ENCODE results near the gene NGF.

The NGF gene

GRCh38 chr1:115277276-115277675, 60.8 kb downstream of the NGF start:
- DNase-seq = no peak

- DNase-seq = peak; percentile 1
Measured at GRCh38 chr1:115275216-115275615, 62.8 kb downstream of the NGF start.

- DNase-seq = no peak
Measured at GRCh38 chr1:115274467-115274866, 63.6 kb downstream of the NGF start.

DNA sequence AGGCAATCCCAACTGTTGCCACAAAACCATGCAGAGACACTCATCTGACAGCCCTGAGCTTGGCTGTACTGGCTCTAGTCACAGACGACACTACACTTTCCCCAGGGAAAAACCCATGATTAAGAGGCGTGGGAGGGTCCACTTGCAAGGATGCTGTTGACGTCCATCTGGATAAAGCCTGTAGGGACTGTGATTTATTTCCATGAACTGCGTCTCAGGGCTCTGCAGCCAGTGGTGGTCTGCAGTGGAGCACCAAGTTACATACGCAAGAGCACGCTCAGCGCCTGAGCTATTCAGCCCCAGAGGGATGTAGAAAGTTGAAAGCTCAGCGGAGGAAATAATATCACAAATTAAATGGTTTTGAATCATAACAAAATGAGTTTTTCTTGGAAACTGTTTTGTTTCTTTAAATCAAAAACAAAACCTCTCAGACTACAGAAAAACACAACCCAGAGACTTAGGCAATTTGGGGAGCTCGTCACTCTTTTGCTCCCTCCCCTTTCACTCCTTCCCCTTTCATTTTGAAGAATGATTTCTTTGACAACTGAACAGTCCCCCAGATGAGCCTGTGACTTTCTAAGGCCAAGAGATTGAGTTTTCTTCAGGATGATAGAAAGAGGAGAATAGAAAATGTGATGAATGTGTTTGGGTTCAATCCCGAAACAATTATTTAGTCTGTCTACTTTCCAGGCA, 71.2 kb downstream of the NGF start:
- DNase-seq = no peak

DNA sequence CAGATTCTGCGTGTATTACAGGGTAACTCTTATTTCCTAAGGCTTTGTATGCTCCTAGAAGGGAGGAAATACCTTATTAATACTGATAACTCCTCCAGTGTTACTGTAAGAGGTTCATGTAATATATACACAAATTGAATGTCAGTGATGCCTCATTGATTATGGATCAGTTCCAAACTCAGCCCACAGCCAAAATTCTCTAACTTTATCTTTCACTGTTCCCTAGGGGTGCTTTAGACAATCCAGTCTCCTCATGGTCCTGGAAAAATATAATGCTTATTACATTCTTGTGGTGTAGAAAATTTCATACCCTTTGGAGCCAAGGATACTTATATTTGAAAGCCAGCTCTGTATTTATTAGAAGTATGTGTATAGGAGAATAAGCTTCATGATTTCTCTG, 73.0 kb downstream of the NGF start:
- DNase-seq = no peak

DNA sequence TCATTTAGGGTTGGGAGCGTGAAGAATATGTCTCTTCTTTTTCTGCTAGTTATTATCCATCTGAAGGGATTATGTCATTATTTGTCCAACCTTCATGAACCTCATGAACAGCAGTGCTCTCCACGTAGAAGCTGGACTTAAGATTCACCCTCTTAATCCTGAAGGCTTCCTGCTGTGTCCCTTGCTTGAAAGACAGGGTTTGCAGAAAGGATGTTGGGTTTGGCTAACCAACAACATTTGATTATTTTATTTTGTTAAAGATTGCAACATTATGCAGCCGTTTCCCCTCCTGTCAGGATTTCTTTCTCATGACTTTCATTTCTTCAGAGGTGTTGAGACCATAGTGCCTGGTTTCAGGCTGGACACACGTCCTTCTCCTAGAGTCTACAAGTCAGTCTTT, 75.2 kb downstream of the NGF start:
- no peak for DNase-seq

GRCh38 chr1:115261496-115261895, 76.6 kb downstream of the NGF start:
- DNase-seq = no peak

DNA sequence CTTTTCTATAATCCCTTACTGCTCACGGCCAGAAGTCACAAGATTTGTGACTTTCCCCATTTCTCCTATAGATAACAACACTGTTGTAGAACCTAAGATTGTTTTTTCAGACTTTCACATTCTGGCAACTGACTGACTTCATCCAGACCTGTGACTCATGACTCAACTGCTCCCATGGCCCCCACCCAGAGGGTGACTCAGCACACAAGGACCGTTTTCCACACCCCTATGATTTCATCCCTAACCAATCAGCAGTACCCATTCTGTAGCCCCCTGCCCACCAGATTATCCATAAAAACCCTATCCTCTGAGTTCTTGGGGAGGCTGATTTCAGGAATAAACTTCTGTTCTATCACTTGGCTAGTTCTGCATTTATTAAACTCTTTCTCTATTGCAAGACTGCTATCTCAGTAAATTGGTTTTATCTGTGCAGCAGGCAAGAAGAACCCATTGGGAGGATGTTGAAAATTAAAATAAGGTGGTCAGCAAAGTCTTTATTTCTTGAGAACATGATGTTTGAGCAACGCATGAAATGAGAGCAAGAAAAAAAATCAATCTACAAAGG, 79.7 kb downstream of the NGF start:
- DNase-seq = no peak

- DNase-seq = no peak
Measured at GRCh38 chr1:115257591-115257990, 80.5 kb downstream of the NGF start.

GRCh38 chr1:115255154-115255553, 82.9 kb downstream of the NGF start:
- no peak for DNase-seq

DNA sequence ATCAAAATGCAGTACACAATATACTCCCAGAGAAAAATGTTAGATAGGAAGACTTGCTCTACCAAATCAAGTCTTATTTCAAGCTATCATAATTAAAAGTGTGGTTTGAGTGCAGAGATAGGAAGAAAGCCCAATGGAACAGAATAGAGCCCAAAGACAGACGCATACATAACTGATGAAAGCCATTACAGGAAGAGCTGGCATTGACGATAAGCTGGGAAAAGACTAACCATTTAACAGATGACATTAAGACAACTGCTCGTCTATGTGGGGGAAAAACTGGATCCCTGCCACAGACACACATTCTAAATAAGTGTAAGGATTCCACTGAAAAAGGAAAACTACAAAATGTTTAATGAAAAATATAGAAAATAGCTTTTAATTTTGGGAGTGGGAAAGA, 85.5 kb downstream of the NGF start:
- DNase-seq = no peak

DNA sequence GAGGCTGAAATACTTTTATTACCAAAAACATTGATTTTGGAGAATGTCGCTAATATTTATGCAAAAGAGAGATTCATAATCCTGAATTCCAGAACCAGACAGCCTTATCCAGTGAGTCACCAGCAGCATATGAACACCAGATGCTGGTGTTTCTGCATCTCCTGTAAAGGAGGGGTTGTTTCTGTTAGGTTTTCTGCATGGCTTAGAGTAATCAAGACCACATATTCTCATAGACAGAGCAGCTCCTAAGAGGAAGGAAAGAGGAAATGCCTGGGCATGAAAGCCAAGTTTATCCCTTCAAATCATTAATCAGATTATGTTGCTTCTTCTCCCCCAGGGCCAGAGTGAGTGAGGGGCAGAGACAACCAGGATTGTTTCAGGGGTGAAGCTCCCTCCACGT, 86.2 kb downstream of the NGF start:
- no peak for DNase-seq

DNA sequence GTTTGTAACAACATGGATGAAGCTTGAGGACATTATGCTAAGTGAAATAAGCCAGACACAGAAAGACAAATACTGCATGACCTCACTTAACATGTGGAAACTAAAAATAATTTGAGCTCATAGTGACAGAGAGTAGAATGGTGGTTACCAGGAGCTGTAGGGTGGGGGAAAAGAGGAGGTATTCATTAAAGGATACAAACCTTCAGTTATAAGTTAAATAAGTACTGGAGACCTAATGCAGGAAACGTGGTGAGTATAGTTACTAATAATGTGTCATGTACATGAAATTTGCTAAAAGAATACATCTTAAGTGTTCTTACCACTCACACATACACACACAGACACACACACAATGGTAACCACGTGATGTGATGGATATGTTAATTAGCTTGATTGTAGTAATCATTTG, 86.7 kb downstream of the NGF start:
- no peak for DNase-seq

DNA sequence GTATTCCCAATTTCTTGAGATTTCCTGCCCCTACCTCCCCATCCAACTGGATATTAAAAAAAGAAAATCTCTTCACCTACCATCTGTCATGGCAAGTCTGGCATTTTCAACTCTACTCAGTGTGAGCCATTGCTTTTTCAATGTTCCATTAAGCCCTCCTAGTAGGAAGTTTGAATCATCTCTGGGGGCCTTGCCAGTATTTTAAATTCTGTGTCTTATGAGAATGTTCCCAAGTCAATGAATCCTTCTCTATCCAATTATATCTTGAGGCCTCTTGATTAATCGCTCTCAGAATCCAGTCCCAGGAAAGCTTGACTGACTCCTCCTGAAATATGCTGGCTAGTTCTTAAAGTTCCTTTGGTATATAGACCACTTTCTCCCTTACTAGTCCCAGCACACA, 91.5 kb downstream of the NGF start:
- no peak for DNase-seq

DNA sequence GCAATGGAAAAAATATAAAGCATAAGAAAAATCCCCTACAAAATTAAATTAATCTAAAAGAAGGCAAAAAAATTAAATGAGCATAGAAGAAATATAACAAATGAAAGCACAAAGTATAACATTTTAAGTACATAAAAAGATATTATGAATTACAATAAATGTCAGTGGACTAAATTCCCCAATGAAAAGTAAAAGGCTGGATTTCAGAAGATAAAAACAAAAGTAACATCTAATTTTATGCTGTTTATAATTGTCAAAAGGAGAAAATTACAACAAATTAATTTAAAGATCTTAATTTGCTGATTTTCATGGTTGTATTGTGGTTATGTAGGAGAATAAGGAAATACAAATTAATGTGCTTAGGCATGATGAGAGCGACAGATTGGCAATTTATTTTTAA, 92.8 kb downstream of the NGF start:
- no peak for DNase-seq

GRCh38 chr1:115242543-115242942, 95.5 kb downstream of the NGF start:
- no peak for DNase-seq

- DNase-seq = no peak
Measured at GRCh38 chr1:115241309-115241708, 96.7 kb downstream of the NGF start.

DNA sequence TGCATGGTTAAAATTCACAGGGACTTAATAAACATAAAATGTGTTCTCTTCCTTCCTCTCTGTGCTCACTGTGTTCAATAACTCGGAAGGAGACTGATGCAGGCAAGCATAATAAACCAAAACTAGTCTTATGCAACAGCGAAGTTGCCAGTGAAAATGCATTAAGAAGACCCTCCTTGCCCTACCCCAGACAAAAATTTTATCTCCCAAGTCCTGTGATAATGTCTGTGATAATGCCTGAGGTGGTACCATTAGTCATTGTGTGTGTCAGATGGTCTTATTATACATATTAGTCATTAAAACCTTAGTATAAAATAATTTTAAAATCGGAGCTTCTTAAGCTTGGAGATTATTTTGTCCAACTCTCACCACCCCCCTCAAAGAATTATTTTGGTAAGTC, 97.8 kb downstream of the NGF start:
- DNase-seq = no peak

- DNase-seq = no peak
Measured at GRCh38 chr1:115239426-115239825, 98.6 kb downstream of the NGF start.

- DNase-seq = no peak
Measured at GRCh38 chr1:115239148-115239422, 99.0 kb downstream of the NGF start.

- no peak for DNase-seq
Measured at GRCh38 chr1:115238336-115239147, 99.5 kb downstream of the NGF start.

DNA sequence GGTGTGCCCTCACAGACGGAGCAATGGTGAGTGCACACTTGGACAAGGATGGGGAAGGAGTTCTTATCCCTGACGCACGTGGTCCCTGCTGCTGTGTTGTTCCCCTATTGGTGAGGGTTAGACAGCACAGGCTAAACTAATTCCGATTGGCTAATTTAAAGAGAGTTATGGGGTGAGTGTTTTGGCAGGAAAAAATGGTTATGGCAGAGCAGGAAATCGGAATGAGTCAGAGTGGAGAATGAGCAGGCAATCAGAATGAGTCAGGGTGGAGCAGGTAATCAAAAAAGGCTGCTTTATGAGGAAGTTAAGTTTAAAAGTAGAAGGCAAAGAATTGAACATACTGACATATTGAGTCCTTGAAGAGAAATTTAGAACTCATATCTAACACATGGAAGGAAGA, 100.5 kb downstream of the NGF start:
- no peak for DNase-seq

- DNase-seq = no peak
Measured at GRCh38 chr1:115237023-115237422, 101.0 kb downstream of the NGF start.
